OCI-LY1 (cell line): Measurements from ENCODE around the gene CDKN2B-AS1.

ENCODE experiments used
- H2AFZ ChIP-seq: fragments of 200-600 bp; sonication (generic), shearing (Covaris generic); 2 replicates; pipeline ENCODE4 v1.6.0; 2014; ENCODE audit warnings: antibody characterized with exemption, mild to moderate bottlenecking, low read length
- H3F3A ChIP-seq: fragments of 200-600 bp; sonication (generic), shearing (Covaris generic); 2 replicates; pipeline ENCODE4 v1.6.0; 2014; ENCODE audit warnings: mild to moderate bottlenecking, antibody characterized with exemption, low read length, moderate library complexity; ENCODE audit not compliant: insufficient read depth
- H3K27ac ChIP-seq: fragments of 200-600 bp; sonication (generic); 2 replicates; pipeline ENCODE4 v1.5.1; 2014; ENCODE audit warnings: low read length, mixed run types, mild to moderate bottlenecking, low read depth; ENCODE audit not compliant: poor library complexity, severe bottlenecking
- H3K27me3 ChIP-seq: fragments of 200-600 bp; sonication (generic); 2 replicates; pipeline ENCODE4 v1.6.0; 2014; ENCODE audit warnings: antibody characterized with exemption, mild to moderate bottlenecking, low read length, moderate library complexity; ENCODE audit not compliant: insufficient read depth
- H3K36me3 ChIP-seq: fragments of 200-600 bp; sonication (generic); 2 replicates; pipeline ENCODE4 v1.6.1; 2014; ENCODE audit warnings: mild to moderate bottlenecking, antibody characterized with exemption, low read length, moderate library complexity, mixed read lengths; ENCODE audit not compliant: insufficient read depth
- H3K4me1 ChIP-seq: fragments of 200-600 bp; sonication (generic); 2 replicates; pipeline ENCODE4 v1.5.1; 2014; ENCODE audit warnings: mild to moderate bottlenecking, low read length, moderate library complexity; ENCODE audit not compliant: insufficient read depth, severe bottlenecking
- H3K4me2 ChIP-seq: fragments of 200-600 bp; sonication (generic), shearing (Covaris generic); 2 replicates; pipeline ENCODE4 v1.6.1; 2014; ENCODE audit warnings: low read length
- H3K4me3 ChIP-seq: fragments of 200-600 bp; sonication (generic); 2 replicates; pipeline ENCODE4 v1.5.1; 2014; ENCODE audit warnings: low read length, low read depth, mild to moderate bottlenecking, mixed read lengths; ENCODE audit not compliant: poor library complexity, severe bottlenecking
- H3K79me2 ChIP-seq: fragments of 200-600 bp; shearing (Covaris generic); 2 replicates; pipeline ENCODE4 v1.6.1; 2016; ENCODE audit warnings: mixed run types, low read length, mixed read lengths; ENCODE audit not compliant: insufficient read depth
- H3K9ac ChIP-seq: fragments of 200-600 bp; sonication (generic), shearing (Covaris generic); 2 replicates; pipeline ENCODE4 v1.6.1; 2014; ENCODE audit warnings: mild to moderate bottlenecking, low read length, mixed read lengths
- H3K9me2 ChIP-seq: fragments of 200-600 bp; sonication (generic), shearing (Covaris generic); 2 replicates; pipeline ENCODE4 v1.6.1; 2014; ENCODE audit warnings: low read depth, mild to moderate bottlenecking, low read length, mixed read lengths
- H3K9me3 ChIP-seq: fragments of 200-600 bp; shearing (Covaris generic); 2 replicates; pipeline ENCODE4 v1.6.1; 2014; ENCODE audit warnings: low read length, mixed read lengths
- H4K20me1 ChIP-seq: fragments of 200-600 bp; sonication (generic), shearing (Covaris generic); 2 replicates; pipeline ENCODE4 v1.6.0; 2016; ENCODE audit warnings: mild to moderate bottlenecking, low read length; ENCODE audit not compliant: insufficient read depth
- EZH2 ChIP-seq: fragments of 200-600 bp; sonication (generic), shearing (Covaris generic); IDR thresholded peaks from 2 replicates; pipeline ENCODE4 v1.8.0; 2017; ENCODE audit warnings: borderline replicate concordance, mixed run types, mild to moderate bottlenecking, antibody characterized with exemption, low read length, moderate library complexity, mixed read lengths
- TF ChIP-seq, protein P1 (sequence below): fragments of 200-600 bp; sonication (generic), shearing (Covaris generic); IDR thresholded peaks from 2 replicates; pipeline ENCODE4 v1.5.1; 2017; ENCODE audit warnings: mild to moderate bottlenecking, antibody characterized with exemption, low read length, moderate library complexity, mixed read lengths

The CDKN2B-AS1 gene

DNA sequence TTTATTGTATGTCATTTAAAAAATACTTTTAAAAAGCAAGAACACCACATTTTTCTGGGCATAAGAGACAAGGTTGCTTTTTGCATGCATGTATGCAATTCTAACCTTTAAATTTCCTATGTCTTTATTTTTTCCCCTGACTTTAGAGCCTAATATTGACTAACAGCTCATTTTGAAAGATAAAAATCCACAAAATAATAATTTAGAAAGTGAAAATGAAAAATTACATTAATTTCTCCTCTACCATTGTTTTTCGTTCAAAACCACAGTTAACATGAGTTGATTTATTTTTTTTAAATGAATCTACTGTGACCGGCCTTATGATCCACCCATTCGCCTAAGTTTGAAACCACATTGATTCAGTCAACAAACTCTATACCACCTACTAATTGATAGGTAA is 152.0 kb downstream of the CDKN2B-AS1 start:
- no peak overlapping the region for H3K27ac ChIP-seq
- H2AFZ ChIP-seq, result no peak overlapping the region
- no peaks in the 10 kb centered on the region for H3K36me3 ChIP-seq
- H3K4me2 ChIP-seq, result no peak overlapping the region
- no peaks in the 10 kb centered on the region for H3F3A ChIP-seq
- no peaks in the 10 kb centered on the region for H3K9me3 ChIP-seq
- H3K9me2 ChIP-seq, result no peaks in the 10 kb centered on the region
- no peak overlapping the region for H3K4me3 ChIP-seq
- H3K4me1 ChIP-seq, result no peaks in the 10 kb centered on the region
- no peaks in the 10 kb centered on the region for H3K27me3 ChIP-seq
- no peak overlapping the region for H3K9ac ChIP-seq
- H4K20me1 ChIP-seq, result no peaks in the 10 kb centered on the region
- H3K79me2 ChIP-seq, result no peaks in the 10 kb centered on the region
- TF ChIP-seq, protein P1, sequence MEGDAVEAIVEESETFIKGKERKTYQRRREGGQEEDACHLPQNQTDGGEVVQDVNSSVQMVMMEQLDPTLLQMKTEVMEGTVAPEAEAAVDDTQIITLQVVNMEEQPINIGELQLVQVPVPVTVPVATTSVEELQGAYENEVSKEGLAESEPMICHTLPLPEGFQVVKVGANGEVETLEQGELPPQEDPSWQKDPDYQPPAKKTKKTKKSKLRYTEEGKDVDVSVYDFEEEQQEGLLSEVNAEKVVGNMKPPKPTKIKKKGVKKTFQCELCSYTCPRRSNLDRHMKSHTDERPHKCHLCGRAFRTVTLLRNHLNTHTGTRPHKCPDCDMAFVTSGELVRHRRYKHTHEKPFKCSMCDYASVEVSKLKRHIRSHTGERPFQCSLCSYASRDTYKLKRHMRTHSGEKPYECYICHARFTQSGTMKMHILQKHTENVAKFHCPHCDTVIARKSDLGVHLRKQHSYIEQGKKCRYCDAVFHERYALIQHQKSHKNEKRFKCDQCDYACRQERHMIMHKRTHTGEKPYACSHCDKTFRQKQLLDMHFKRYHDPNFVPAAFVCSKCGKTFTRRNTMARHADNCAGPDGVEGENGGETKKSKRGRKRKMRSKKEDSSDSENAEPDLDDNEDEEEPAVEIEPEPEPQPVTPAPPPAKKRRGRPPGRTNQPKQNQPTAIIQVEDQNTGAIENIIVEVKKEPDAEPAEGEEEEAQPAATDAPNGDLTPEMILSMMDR, result no peak
- TF ChIP-seq EZH2, result no peak

DNA sequence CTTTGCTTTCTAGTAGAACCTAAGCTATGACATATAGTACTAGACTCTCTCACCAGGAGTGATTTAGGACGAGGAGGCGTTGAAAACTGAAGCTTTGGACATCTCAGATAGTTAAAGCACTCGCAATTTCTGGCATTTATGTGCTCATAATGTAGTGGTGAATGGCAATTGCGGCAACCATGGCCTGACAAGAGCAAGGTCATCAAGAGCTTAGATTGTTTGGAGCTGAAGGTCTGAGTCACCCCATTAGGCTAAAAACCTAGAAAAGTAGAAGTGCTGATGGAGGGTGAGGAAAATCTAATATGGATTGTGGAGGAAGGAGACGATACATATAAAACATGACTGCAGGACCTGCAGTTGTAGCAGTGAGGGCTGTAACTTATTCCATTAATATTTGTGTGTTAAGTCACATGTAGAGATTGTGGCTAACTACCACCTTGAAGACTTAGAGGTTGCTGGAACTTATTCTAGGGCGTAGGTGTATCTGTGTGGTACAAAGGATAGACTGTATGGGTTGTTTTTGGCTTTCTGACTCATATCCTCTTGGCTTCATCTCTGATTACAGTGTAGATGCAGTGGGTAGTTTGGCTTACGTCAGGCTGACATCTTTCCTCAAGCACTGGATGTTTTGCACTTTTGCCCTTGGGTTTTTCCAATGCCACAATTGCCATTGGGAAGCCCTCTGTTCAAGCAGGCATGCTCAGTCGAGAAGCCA is 153.4 kb downstream of the CDKN2B-AS1 start:
- Histone ChIP-seq H3K9me2 (no peaks in the 10 kb centered on the region), H3F3A (no peaks in the 10 kb centered on the region), H3K4me1 (no peaks in the 10 kb centered on the region), H4K20me1 (no peaks in the 10 kb centered on the region), H3K27me3 (no peaks in the 10 kb centered on the region), H3K9me3 (no peaks in the 10 kb centered on the region), H3K27ac (no peak overlapping the region), H3K9ac (no peak overlapping the region), H3K36me3 (no peaks in the 10 kb centered on the region), H3K79me2 (no peaks in the 10 kb centered on the region), H3K4me2 (no peak overlapping the region), H3K4me3 (no peak overlapping the region), H2AFZ (no peak overlapping the region)
- TF ChIP-seq, protein P1, result no peak
- no peak for TF ChIP-seq EZH2

DNA sequence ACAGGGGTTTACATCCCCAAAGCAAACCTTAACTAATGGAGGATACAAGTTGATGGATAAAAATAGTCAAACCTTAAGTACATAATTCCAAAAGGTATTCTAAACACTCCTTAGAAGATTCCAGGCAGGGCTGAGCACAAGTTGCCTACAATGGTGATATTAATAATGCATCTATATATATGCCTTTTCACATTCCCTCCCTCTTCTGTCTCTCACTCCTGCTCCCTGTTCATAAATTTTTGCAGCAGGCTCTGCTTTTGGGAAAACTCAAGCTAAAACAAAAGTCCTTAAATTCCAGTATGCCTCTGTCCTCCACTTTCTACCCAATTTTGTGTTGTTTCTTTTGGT is 153.9 kb downstream of the CDKN2B-AS1 start:
- Histone ChIP-seq H3K27me3 (no peaks in the 10 kb centered on the region), H3F3A (no peaks in the 10 kb centered on the region), H3K79me2 (no peaks in the 10 kb centered on the region), H3K27ac (no peak overlapping the region), H4K20me1 (no peaks in the 10 kb centered on the region), H3K36me3 (no peaks in the 10 kb centered on the region), H2AFZ (no peak overlapping the region), H3K9me2 (no peaks in the 10 kb centered on the region), H3K4me1 (no peaks in the 10 kb centered on the region), H3K4me2 (no peak overlapping the region), H3K9me3 (no peaks in the 10 kb centered on the region), H3K9ac (no peak overlapping the region), H3K4me3 (no peak overlapping the region)
- no peak for TF ChIP-seq EZH2
- TF ChIP-seq, protein P1, result no peak
